ENCODE results near the gene SNAPC3. TPM values are rescaled to one million over a fixed set of nuclear protein-coding genes. Genes with fewer than 3 reads are reported as not detected.

SNAPC3 gene
- total RNA-seq, 1 experiment from 2014 or later = 26.1 TPM

DNA sequence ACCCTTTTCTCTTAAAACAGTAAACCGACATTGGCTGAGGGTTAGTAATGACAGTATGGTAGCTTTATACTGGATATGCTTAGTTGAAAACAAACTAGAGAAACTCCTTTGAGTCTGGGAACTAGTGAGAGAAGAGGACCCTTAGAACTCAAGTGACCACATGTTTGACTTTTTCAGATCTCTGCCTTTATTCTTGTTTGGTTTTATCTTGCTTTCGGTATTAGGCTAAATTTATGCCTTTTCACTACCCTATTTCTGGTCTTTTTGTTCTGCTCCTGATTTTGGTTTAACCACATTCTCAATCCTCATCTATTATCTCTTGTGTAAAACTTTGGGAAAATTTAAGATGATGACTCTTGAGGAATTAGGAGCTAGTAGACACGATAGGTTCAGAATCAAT is 11.0 kb downstream of the SNAPC3 start:
- Histone ChIP-seq H3K9me2 (ENCODE audit: insufficient read depth) (no peaks in the 10 kb centered on the region), H3K36me3 (ENCODE audit: control insufficient read depth in 1 of 2, insufficient read depth in 2 of 2, low read length in 2 of 2) (peaks cover 9 to 16% of the 10 kb centered on the region in 2 experiments; a peak in 3 of 4 replicates), H4K20me1 (ENCODE audit: insufficient read depth) (no peaks in the 10 kb centered on the region; the same call in 1 of the 2 replicates), H3K79me2 (ENCODE audit: insufficient read depth, low read length) (peaks cover 74% of the 10 kb centered on the region), H3K9me3 (ENCODE audit: control insufficient read depth in 1 of 2, insufficient read depth in 1 of 2, low read depth in 1 of 2, low read length in 2 of 2) (no peaks in the 10 kb centered on the region), H3K4me3 (replicated peaks in 1 of 2; ENCODE audit: low read depth in 1 of 2, low read length in 2 of 2) (no peak overlapping the region), H3K9ac (ENCODE audit: low read length) (no peak overlapping the region), H3K27ac (ENCODE audit: low read depth, low read length) (no peak overlapping the region), H3K27me3 (ENCODE audit: insufficient read depth, low read length) (no peaks in the 10 kb centered on the region), H3K4me1 (ENCODE audit: control insufficient read depth in 1 of 2, insufficient read depth in 2 of 2, low read length in 2 of 2) (no peaks in the 10 kb centered on the region), H2AFZ (ENCODE audit: low read depth, low read length, poor library complexity, severe bottlenecking) (no peak overlapping the region), H3K4me2 (ENCODE audit: low read length) (no peak overlapping the region)
- POLR2A ChIA-PET = no interaction called here
- intact Hi-C loops (cut with micrococcal nuclease) = no loop called here
- BruUV-seq (replicated peaks) = no TSS peak
- CTCF ChIA-PET = no interaction called here
- RAD21 ChIA-PET (ENCODE audit: low non-redundant PET in 1 of 2, low total read pairs in 2 of 2, uncharacterized antibody in 2 of 2, unreplicated experiment in 2 of 2) = no interaction called here
- TF ChIP-seq FOSL1 (IDR thresholded peaks at IDR 0.05; ENCODE audit: low read depth) (no peak), SIN3A (IDR thresholded peaks at IDR 0.05; ENCODE audit: low read depth) (no peak), CBX3 (IDR thresholded peaks at IDR 0.05; ENCODE audit: low read depth) (no peak), REST (IDR thresholded peaks at IDR 0.05; ENCODE audit: low read depth) (no peak), JUND (IDR thresholded peaks at IDR 0.05) (no peak), EZH2phosphoT487 (IDR thresholded peaks at IDR 0.05; ENCODE audit: borderline replicate concordance) (no peak), EGR1 (IDR thresholded peaks at IDR 0.05; ENCODE audit: low read depth) (no peak), POLR2A (IDR thresholded peaks at IDR 0.05; ENCODE audit: borderline replicate concordance, extremely low read depth, insufficient read depth, insufficient read length) (no peak), EZH2 (IDR thresholded peaks at IDR 0.05) (no peak), TCF7L2 (IDR thresholded peaks at IDR 0.05; ENCODE audit: borderline replicate concordance, extremely low read depth, insufficient read depth, insufficient read length) (no peak), RAD21 (IDR thresholded peaks at IDR 0.05; ENCODE audit: low read depth) (no peak), ZNF274 (IDR thresholded peaks at IDR 0.05; ENCODE audit: low read depth, low read length) (no peak), ELF1 (IDR thresholded peaks at IDR 0.05; ENCODE audit: borderline replicate concordance, low read depth) (no peak), SRF (IDR thresholded peaks at IDR 0.05; ENCODE audit: low read depth) (no peak), YY1 (IDR thresholded peaks at IDR 0.05; ENCODE audit: extremely low read depth, insufficient replicate concordance, low read depth, low read length) (no peak), POLR2AphosphoS5 (IDR thresholded peaks at IDR 0.05; ENCODE audit: low read depth, low read length) (no peak), ZFX (IDR thresholded peaks at IDR 0.05) (no peak), SP1 (IDR thresholded peaks at IDR 0.05; ENCODE audit: low read depth) (no peak)
- no peak for ATAC-seq
- no peak for DNase-seq (ENCODE audit: low read depth, low spot score)
